ENCODE data around the gene CDV3.
"Not testable (repeated sequence)": the region's sequence is repeated elsewhere in the genome, so short reads cannot be mapped to it uniquely, and the experiment has no call there.

Gene CDV3

GRCh38 chr3:133551589-133551988 is 21.9 kb upstream of the CDV3 start:
- H4K8ac ChIP-seq (ENCODE audit: low read depth, low read length); H3K9me3 ChIP-seq (replicated peaks in 1 of 2; ENCODE audit: control insufficient read depth in 2 of 2, insufficient read depth in 1 of 2, low read depth in 1 of 2, low read length in 2 of 2); H2BK12ac ChIP-seq (ENCODE audit: low read length); H3K4me3 ChIP-seq (ENCODE audit: low read length in 2 of 2); H3K14ac ChIP-seq (ENCODE audit: low read length); H3K4ac ChIP-seq (ENCODE audit: low read length); H2AK5ac ChIP-seq (ENCODE audit: low read depth, low read length); H2BK5ac ChIP-seq (ENCODE audit: low read length); H3K36me3 ChIP-seq (replicated peaks in 1 of 2; ENCODE audit: control insufficient read depth in 2 of 2, insufficient read depth in 2 of 2, low read length in 2 of 2); H3K18ac ChIP-seq (ENCODE audit: low read length); H3K23ac ChIP-seq (ENCODE audit: low read depth, low read length, poor library complexity); H3K9ac ChIP-seq (ENCODE audit: low read depth, low read length, poor library complexity); H4K91ac ChIP-seq (ENCODE audit: low read depth, low read length, poor library complexity); H3K4me2 ChIP-seq (ENCODE audit: insufficient read depth, low read length, poor library complexity, severe bottlenecking); H2BK15ac ChIP-seq (ENCODE audit: low read length); H2AFZ ChIP-seq (ENCODE audit: low read length); H3K79me1 ChIP-seq (ENCODE audit: low read depth, low read length); H3K27ac ChIP-seq (replicated peaks; ENCODE audit: low read length); DNase-seq (ENCODE audit: low spot score); H2BK120ac ChIP-seq (ENCODE audit: low read depth, low read length); H3K27me3 ChIP-seq (ENCODE audit: control insufficient read depth in 3 of 3, insufficient read depth in 3 of 3, low read depth in 1 of 3, low read length in 3 of 3); H3K4me1 ChIP-seq (ENCODE audit: control insufficient read depth in 2 of 2, insufficient read depth in 1 of 2, low read depth in 1 of 2, low read length in 2 of 2): not testable (repeated sequence)
- WGBS, 2 donors (ENCODE audit: extremely low coverage in 2 of 2, insufficient read length in 2 of 2, insufficient replicate concordance in 1 of 2): no CpG with 5 or more reads among the region's 14 CpGs

- Histone ChIP-seq H2BK12ac (ENCODE audit: low read length) (no peak overlapping the region), H2BK15ac (ENCODE audit: low read length) (no peak overlapping the region), H3K27ac (replicated peaks; ENCODE audit: low read length) (no peak overlapping the region), H2AFZ (ENCODE audit: low read length) (no peak overlapping the region), H3K27me3 (ENCODE audit: control insufficient read depth in 3 of 3, insufficient read depth in 3 of 3, low read depth in 1 of 3, low read length in 3 of 3) (peaks cover 0 to 5% (median 0%) of the 10 kb centered on the region in 3 experiments), H3K18ac (ENCODE audit: low read length) (no peak overlapping the region), H3K4me2 (ENCODE audit: insufficient read depth, low read length, poor library complexity, severe bottlenecking) (no peak overlapping the region), H3K4me3 (ENCODE audit: low read length in 2 of 2) (no peak overlapping the region), H3K4me1 (ENCODE audit: control insufficient read depth in 2 of 2, insufficient read depth in 1 of 2, low read depth in 1 of 2, low read length in 2 of 2) (peaks cover 0 to 5% of the 10 kb centered on the region in 2 donors), H3K9me3 (replicated peaks in 1 of 2; ENCODE audit: control insufficient read depth in 2 of 2, insufficient read depth in 1 of 2, low read depth in 1 of 2, low read length in 2 of 2) (peaks cover 0 to 2% of the 10 kb centered on the region in 2 donors), H2BK5ac (ENCODE audit: low read length) (no peak overlapping the region), H3K4ac (ENCODE audit: low read length) (no peak overlapping the region), H3K14ac (ENCODE audit: low read length) (no peak overlapping the region), H3K36me3 (replicated peaks in 1 of 2; ENCODE audit: control insufficient read depth in 2 of 2, insufficient read depth in 2 of 2, low read length in 2 of 2) (no peaks in the 10 kb centered on the region), H2AK5ac (ENCODE audit: low read depth, low read length) (no peak overlapping the region), H4K91ac (ENCODE audit: low read depth, low read length, poor library complexity) (no peak overlapping the region), H3K9ac (ENCODE audit: low read depth, low read length, poor library complexity) (no peak overlapping the region), H2BK120ac (ENCODE audit: low read depth, low read length) (no peak overlapping the region), H3K79me1 (ENCODE audit: low read depth, low read length) (no peaks in the 10 kb centered on the region), H3K23ac (ENCODE audit: low read depth, low read length, poor library complexity) (no peak overlapping the region), H4K8ac (ENCODE audit: low read depth, low read length) (no peak overlapping the region)
- DNase-seq (ENCODE audit: low spot score): no peak
- WGBS, 2 donors (ENCODE audit: extremely low coverage in 2 of 2, insufficient read length in 2 of 2, insufficient replicate concordance in 1 of 2): no CpG with 5 or more reads among the region's 2 CpGs
These were observed 11.8 kb upstream of the CDV3 start for GRCh38 chr3:133561679-133562078.

- Histone ChIP-seq H2BK5ac (ENCODE audit: low read length) (no peak overlapping the region), H3K23ac (ENCODE audit: low read depth, low read length, poor library complexity) (no peak overlapping the region), H2AK5ac (ENCODE audit: low read depth, low read length) (no peak overlapping the region), H3K14ac (ENCODE audit: low read length) (no peak overlapping the region), H3K4me1 (ENCODE audit: control insufficient read depth in 2 of 2, insufficient read depth in 1 of 2, low read depth in 1 of 2, low read length in 2 of 2) (peaks cover 0 to 5% of the 10 kb centered on the region in 2 donors), H2BK12ac (ENCODE audit: low read length) (no peak overlapping the region), H2BK120ac (ENCODE audit: low read depth, low read length) (no peak overlapping the region), H4K8ac (ENCODE audit: low read depth, low read length) (no peak overlapping the region), H3K27ac (replicated peaks; ENCODE audit: low read length) (no peak overlapping the region), H3K9me3 (replicated peaks in 1 of 2; ENCODE audit: control insufficient read depth in 2 of 2, insufficient read depth in 1 of 2, low read depth in 1 of 2, low read length in 2 of 2) (peaks cover 0 to 2% of the 10 kb centered on the region in 2 donors), H2AFZ (ENCODE audit: low read length) (no peak overlapping the region), H3K4me2 (ENCODE audit: insufficient read depth, low read length, poor library complexity, severe bottlenecking) (no peak overlapping the region), H3K4me3 (ENCODE audit: low read length in 2 of 2) (no peak overlapping the region), H3K27me3 (ENCODE audit: control insufficient read depth in 3 of 3, insufficient read depth in 3 of 3, low read depth in 1 of 3, low read length in 3 of 3) (peaks cover 0 to 5% (median 0%) of the 10 kb centered on the region in 3 experiments), H3K4ac (ENCODE audit: low read length) (no peak overlapping the region), H3K79me1 (ENCODE audit: low read depth, low read length) (no peaks in the 10 kb centered on the region), H3K36me3 (replicated peaks in 1 of 2; ENCODE audit: control insufficient read depth in 2 of 2, insufficient read depth in 2 of 2, low read length in 2 of 2) (no peaks in the 10 kb centered on the region), H3K9ac (ENCODE audit: low read depth, low read length, poor library complexity) (no peak overlapping the region), H3K18ac (ENCODE audit: low read length) (no peak overlapping the region), H2BK15ac (ENCODE audit: low read length) (no peak overlapping the region), H4K91ac (ENCODE audit: low read depth, low read length, poor library complexity) (no peak overlapping the region)
- DNase-seq (ENCODE audit: low spot score): no peak
- WGBS, 2 donors (ENCODE audit: extremely low coverage in 2 of 2, insufficient read length in 2 of 2, insufficient replicate concordance in 1 of 2): no CpG with 5 or more reads among the region's 1 CpG
These were observed 11.1 kb upstream of the CDV3 start for GRCh38 chr3:133562376-133562775.

GRCh38 chr3:133563186-133563591 is 10.3 kb upstream of the CDV3 start:
- Histone ChIP-seq H2AFZ (ENCODE audit: low read length) (no peak overlapping the region), H2BK12ac (ENCODE audit: low read length) (no peak overlapping the region), H3K4me1 (ENCODE audit: control insufficient read depth in 2 of 2, insufficient read depth in 1 of 2, low read depth in 1 of 2, low read length in 2 of 2) (peaks cover 4 to 9% of the 10 kb centered on the region in 2 donors), H2BK120ac (ENCODE audit: low read depth, low read length) (no peak overlapping the region), H4K8ac (ENCODE audit: low read depth, low read length) (no peak overlapping the region), H3K9ac (ENCODE audit: low read depth, low read length, poor library complexity) (no peak overlapping the region), H3K4me3 (ENCODE audit: low read length in 2 of 2) (no peak overlapping the region), H3K14ac (ENCODE audit: low read length) (no peak overlapping the region), H3K36me3 (replicated peaks in 1 of 2; ENCODE audit: control insufficient read depth in 2 of 2, insufficient read depth in 2 of 2, low read length in 2 of 2) (no peaks in the 10 kb centered on the region), H3K79me1 (ENCODE audit: low read depth, low read length) (no peaks in the 10 kb centered on the region), H2AK5ac (ENCODE audit: low read depth, low read length) (no peak overlapping the region), H2BK15ac (ENCODE audit: low read length) (no peak overlapping the region), H3K27me3 (ENCODE audit: control insufficient read depth in 3 of 3, insufficient read depth in 3 of 3, low read depth in 1 of 3, low read length in 3 of 3) (peaks cover 0 to 5% (median 0%) of the 10 kb centered on the region in 3 experiments), H3K27ac (replicated peaks; ENCODE audit: low read length) (no peak overlapping the region), H3K9me3 (replicated peaks in 1 of 2; ENCODE audit: control insufficient read depth in 2 of 2, insufficient read depth in 1 of 2, low read depth in 1 of 2, low read length in 2 of 2) (peaks cover 0 to 2% of the 10 kb centered on the region in 2 donors), H3K23ac (ENCODE audit: low read depth, low read length, poor library complexity) (no peak overlapping the region), H3K18ac (ENCODE audit: low read length) (no peak overlapping the region), H3K4ac (ENCODE audit: low read length) (no peak overlapping the region), H3K4me2 (ENCODE audit: insufficient read depth, low read length, poor library complexity, severe bottlenecking) (no peak overlapping the region), H4K91ac (ENCODE audit: low read depth, low read length, poor library complexity) (no peak overlapping the region), H2BK5ac (ENCODE audit: low read length) (no peak overlapping the region)
- WGBS, 2 donors (ENCODE audit: extremely low coverage in 2 of 2, insufficient read length in 2 of 2, insufficient replicate concordance in 1 of 2): no CpG with 5 or more reads among the region's 5 CpGs
- DNase-seq (ENCODE audit: low spot score): no peak
